HepG2 (cell line): ENCODE data around the gene CHRNG. TPM values are rescaled to one million over a fixed set of nuclear protein-coding genes. Genes with fewer than 3 reads are reported as not detected.
A peak's percentile ranks its signal among the peaks of the same experiment; 100 is the strongest.

Experiments
- ATAC-seq: fragments of 200-7000 bp; cut with Tn5 transposase; 3 replicates; pipeline ENCODE4 v1.9.1; 2020; ENCODE audit warnings: mild to moderate bottlenecking, moderate library complexity
- BruUV-seq: library from RNA; stranded (reverse); fragments of 400-500 nt; replicated peaks from 2 replicates; lab custom pipeline; 2021; lab: Mats Ljungman, UMichigan
- CTCF ChIA-PET: fragments of 300-600 bp; formaldehyde crosslinking; extraction: SDS; loops from one replicate; lab custom pipeline; 2021; ENCODE audit warnings: low total read pairs, inconsistent platforms, low intra/inter-chr PET ratio; lab: Yijun Ruan, JAX
- POLR2A ChIA-PET: fragments of 350-600 bp; sonication (Branson Sonifier 250); formaldehyde crosslinking; loops from one replicate; lab custom pipeline; 2020; ENCODE audit warnings: antibody characterized with exemption, inconsistent platforms; lab: Yijun Ruan, JAX
- DNase-seq: peaks from one replicate; pipeline ENCODE4 v3.0.0-alpha.2; 2015; ENCODE audit warnings: low spot score
- FAIRE-seq: peaks from 3 replicates; lab custom pipeline; 2011; peaks lifted over from hg19 to GRCh38; lab: Jason Lieb, UNC
- H2AFZ ChIP-seq: one replicate; pipeline ENCODE4 v1.6.1; 2011; ENCODE audit warnings: low read length, inconsistent platforms
- H3K27ac ChIP-seq: fragments of 300-600 bp; 3 replicates; pipeline ENCODE4 v1.8.0; 2011; ENCODE audit warnings: mixed run types, mild to moderate bottlenecking, mixed read lengths, low read length, inconsistent platforms; ENCODE audit not compliant: insufficient read depth; ENCODE audit errors: extremely low read length
- H3K27me3 ChIP-seq, 2 experiments: fragments of 200-600 bp in 1 of 2; 2 replicates in 1 of 2; 3 replicates in 1 of 2; pipeline versions ENCODE4 v1.6.0 to v1.8.0; 2011; ENCODE audit warnings: low read length in 2 of 2, mild to moderate bottlenecking in 2 of 2, moderate library complexity in 2 of 2, inconsistent platforms in 1 of 2; ENCODE audit not compliant: insufficient read depth in 2 of 2, control insufficient read depth in 1 of 2
- H3K36me3 ChIP-seq, 2 experiments: fragments of 200-600 bp in 1 of 2; replicated peaks in 1 of 2; 2 replicates in 1 of 2; 3 replicates in 1 of 2; pipeline versions ENCODE4 v1.5.1 to v1.8.0; 2011; ENCODE audit warnings: low read length in 2 of 2, inconsistent platforms in 1 of 2; ENCODE audit not compliant: insufficient read depth in 2 of 2, control insufficient read depth in 1 of 2
- H3K4me1 ChIP-seq: 2 replicates; pipeline ENCODE4 v1.5.1; 2012; ENCODE audit warnings: low read length, inconsistent platforms; ENCODE audit not compliant: insufficient read depth
- H3K4me2 ChIP-seq: 2 replicates; pipeline ENCODE4 v1.6.0; 2011; ENCODE audit warnings: low read depth, low read length, inconsistent platforms
- H3K4me3 ChIP-seq, 3 experiments: fragments of 200-600 bp in 1 of 3; sonication (generic), shearing (Covaris generic) in 1 of 3; replicated peaks in 1 of 3; 2 replicates each; pipeline ENCODE4 v1.5.1; 2011 to 2016; ENCODE audit warnings: low read length in 3 of 3, inconsistent platforms in 2 of 3, low read depth in 2 of 3, mild to moderate bottlenecking in 2 of 3, control low read depth in 1 of 3, mixed read lengths in 1 of 3; ENCODE audit not compliant: insufficient read depth in 1 of 3
- H3K79me2 ChIP-seq: one replicate; pipeline ENCODE4 v1.6.1; 2011; ENCODE audit warnings: low read length, inconsistent platforms; ENCODE audit not compliant: insufficient read depth
- H3K9ac ChIP-seq: 2 replicates; pipeline ENCODE4 v1.6.0; 2011; ENCODE audit warnings: mild to moderate bottlenecking, low read depth, low read length, inconsistent platforms; ENCODE audit not compliant: insufficient read depth
- H3K9me3 ChIP-seq: 2 replicates; pipeline ENCODE4 v1.5.1; 2012; ENCODE audit warnings: mild to moderate bottlenecking, low read length
- H4K20me1 ChIP-seq: 2 replicates; pipeline ENCODE4 v1.6.0; 2011; ENCODE audit warnings: inconsistent platforms, mild to moderate bottlenecking, low read length, moderate library complexity; ENCODE audit not compliant: insufficient read depth
- AGO2 ChIP-seq: fragments of 200-400 bp; formaldehyde crosslinking; optimal IDR thresholded peaks from 2 replicates; pipeline ENCODE3; 2017; ENCODE audit warnings: mild to moderate bottlenecking, low read depth, low read length, moderate library complexity
- HOXA9 ChIP-seq: sonication (generic); formaldehyde crosslinking; IDR thresholded peaks from 2 replicates; pipeline ENCODE4 v1.8.1; 2022; ENCODE audit warnings: missing genetic modification reagents, mild to moderate bottlenecking, moderate library complexity, borderline replicate concordance
- RFX1 ChIP-seq: fragments of 450-650 bp; IDR thresholded peaks from 2 replicates; pipeline ENCODE4 v1.6.1; 2017
- ZFP82 ChIP-seq: sonication (generic); formaldehyde crosslinking; IDR thresholded peaks from 2 replicates; pipeline ENCODE4 v1.5.1; 2020; ENCODE audit warnings: mild to moderate bottlenecking, missing genetic modification reagents, borderline replicate concordance
- ZNF652 ChIP-seq: IDR thresholded peaks from 2 replicates; pipeline ENCODE4 v1.6.1; 2016; ENCODE audit warnings: low read depth, borderline replicate concordance
- ZXDC ChIP-seq: sonication (generic); formaldehyde crosslinking; IDR thresholded peaks from 2 replicates; pipeline ENCODE4 v1.5.0; 2020; ENCODE audit warnings: mild to moderate bottlenecking, missing genetic modification reagents
- WGBS: methylation state at CpG from one replicate; pipeline ENCODE4 v1.1.6; 2017; ENCODE audit warnings: low lambda C conversion rate; 5-methylcytosine and 5-hydroxymethylcytosine counted together
- in situ Hi-C: cut with HindIII; loops from 2 replicates; pipeline ENCODE4 v1.10.0; 2017; ENCODE audit warnings: low pct_unique_long_range_greater_than_20kb; ENCODE audit not compliant: extremely low pct_ligation_motif_present
- intact Hi-C: fragments of 100-400 bp; cut with micrococcal nuclease; formaldehyde crosslinking; loops from one replicate; pipeline ENCODE4 v1.10.0; 2022; ENCODE audit not compliant: unreplicated experiment
- polyA plus RNA-seq, 8 experiments: library from polyadenylated mRNA; depleted of rRNA in 3 of 8; stranded (reverse) in 7 of 8; unstranded in 1 of 8; fragments of >200 nt; fragmentation: Illumina TruSeq in 4 of 8; extraction: Trizol in 4 of 8; gene quantifications; 2 replicates each; pipeline versions ENCODE4 v1.2.1 to v1.2.3, GENCODE V29; 2011 to 2016; ENCODE audit warnings: low read depth in 4 of 8, missing spikeins in 1 of 8, mixed read lengths in 1 of 8; ENCODE audit not compliant: insufficient read depth in 1 of 8
- total RNA-seq, 5 experiments: library from RNA; depleted of rRNA; stranded (reverse); fragments of >200 nt; fragmentation: Illumina TruSeq; extraction: Trizol; gene quantifications; 2 replicates each; pipeline ENCODE4 v1.2.3, GENCODE V29; 2016; ENCODE audit warnings: low read depth in 1 of 5

Gene CHRNG
- total and polyA plus RNA-seq, 2 of the 13 experiments (the other 11 are each of a cell fraction or from before 2014, with no cell fraction given), result not detected

- ATAC-seq (peak; percentile 0; the same call in 2 of the 3 replicates), DNase-seq (no peak), FAIRE-seq (no peak)
- CTCF ChIA-PET, result no interaction called here
- H3K4me2 ChIP-seq, result no peak overlapping the region
- H4K20me1 ChIP-seq, result no peaks in the 10 kb centered on the region; the same call in 1 of the 2 replicates
- peaks cover 0 to 2% of the 10 kb centered on the region in 2 experiments; a peak in 2 of 5 replicates for H3K27me3 ChIP-seq
- WGBS, result 66% methylated on average over 16 of the region's 17 CpGs
- H3K79me2 ChIP-seq, result no peaks in the 10 kb centered on the region
- H2AFZ ChIP-seq, result no peak overlapping the region
- peaks cover 0 to under 1% of the 10 kb centered on the region in 2 experiments; a peak in 1 of 5 replicates for H3K36me3 ChIP-seq
- TF ChIP-seq HOXA9 (CRISPR knock-in tag) (no peak), ZFP82 (CRISPR knock-in tag) (no peak), ZXDC (CRISPR knock-in tag) (no peak), AGO2 (peak; percentile 70), RFX1 (no peak), ZNF652 (CRISPR knock-in tag) (no peak)
- intact Hi-C loops (no loop called here), in situ Hi-C loops (no loop called here)
- H3K27ac ChIP-seq, result no peak overlapping the region
- no peak overlapping the region for H3K9ac ChIP-seq
- BruUV-seq, result no TSS peak
- POLR2A ChIA-PET, result no interaction called here
- H3K9me3 ChIP-seq, result peaks cover 7% of the 10 kb centered on the region
- H3K4me3 ChIP-seq, result no peak overlapping the region
- H3K4me1 ChIP-seq, result no peaks in the 10 kb centered on the region
Measured at GRCh38 chr2:232540441-232541041, 1.0 kb downstream of the CHRNG start.
